ENCODE measurements around the gene HAO1.
"Not testable (repeated sequence)": the region's sequence is repeated elsewhere in the genome, so short reads cannot be mapped to it uniquely, and the experiment has no call there.

HAO1 gene

DNA sequence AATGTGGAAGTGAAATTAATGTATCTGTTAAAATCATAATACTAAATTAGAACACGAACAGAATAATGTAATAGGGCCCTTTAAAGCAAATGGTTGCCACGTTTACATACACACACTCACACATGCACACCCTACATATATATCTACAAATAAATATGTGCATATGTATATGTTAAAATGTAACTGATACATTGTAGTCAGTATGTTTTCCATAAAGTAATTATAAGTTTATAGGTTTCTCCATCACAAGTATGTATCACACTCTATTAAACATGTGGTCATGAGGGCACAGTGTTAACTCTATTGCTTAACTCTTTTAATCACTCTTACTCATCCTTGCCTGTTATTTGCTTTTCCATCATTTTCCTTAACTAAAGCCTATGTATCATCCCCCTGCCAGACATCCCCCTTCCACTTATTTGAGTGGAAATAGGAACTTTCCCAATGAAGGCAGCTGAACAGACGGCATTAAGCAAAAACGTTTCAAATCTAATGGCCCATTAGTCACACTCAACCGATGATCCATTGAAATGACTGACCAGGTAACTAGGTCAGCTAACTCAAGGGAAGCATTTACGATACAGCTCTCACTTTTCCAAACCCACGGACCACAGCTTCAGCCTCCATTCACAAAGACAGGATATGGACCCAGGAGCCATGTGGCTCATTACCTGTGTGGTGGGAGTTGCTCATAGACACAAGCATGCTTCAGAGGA lies 89.3 kb downstream of the HAO1 start:
- DNase-seq: no peak

GRCh38 chr20:7849675-7850074 lies 90.6 kb downstream of the HAO1 start:
- DNase-seq: no peak

DNA sequence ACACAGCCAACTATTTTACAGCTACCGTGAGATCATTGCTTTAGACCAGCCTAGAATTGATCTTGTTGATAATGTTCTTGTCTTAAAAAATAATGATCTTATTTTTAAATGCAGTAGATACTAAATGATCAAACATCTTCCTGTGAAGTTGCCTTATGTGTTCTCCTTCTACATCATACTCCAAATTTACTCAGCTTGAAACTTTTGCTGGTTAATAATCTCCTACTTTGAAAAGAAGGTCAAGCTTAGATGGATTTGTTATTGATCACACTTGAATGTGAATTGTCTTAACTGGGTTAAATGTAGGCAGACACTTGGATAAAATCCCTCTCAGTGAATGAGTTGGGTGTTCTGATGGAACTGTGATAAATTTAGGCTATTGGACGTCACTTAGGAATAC lies 91.9 kb downstream of the HAO1 start:
- no peak for DNase-seq

GRCh38 chr20:7843613-7844012 lies 96.6 kb downstream of the HAO1 start:
- no peak for DNase-seq

GRCh38 chr20:7841971-7842310 lies 98.3 kb downstream of the HAO1 start:
- peak; percentile 66 for DNase-seq

DNA sequence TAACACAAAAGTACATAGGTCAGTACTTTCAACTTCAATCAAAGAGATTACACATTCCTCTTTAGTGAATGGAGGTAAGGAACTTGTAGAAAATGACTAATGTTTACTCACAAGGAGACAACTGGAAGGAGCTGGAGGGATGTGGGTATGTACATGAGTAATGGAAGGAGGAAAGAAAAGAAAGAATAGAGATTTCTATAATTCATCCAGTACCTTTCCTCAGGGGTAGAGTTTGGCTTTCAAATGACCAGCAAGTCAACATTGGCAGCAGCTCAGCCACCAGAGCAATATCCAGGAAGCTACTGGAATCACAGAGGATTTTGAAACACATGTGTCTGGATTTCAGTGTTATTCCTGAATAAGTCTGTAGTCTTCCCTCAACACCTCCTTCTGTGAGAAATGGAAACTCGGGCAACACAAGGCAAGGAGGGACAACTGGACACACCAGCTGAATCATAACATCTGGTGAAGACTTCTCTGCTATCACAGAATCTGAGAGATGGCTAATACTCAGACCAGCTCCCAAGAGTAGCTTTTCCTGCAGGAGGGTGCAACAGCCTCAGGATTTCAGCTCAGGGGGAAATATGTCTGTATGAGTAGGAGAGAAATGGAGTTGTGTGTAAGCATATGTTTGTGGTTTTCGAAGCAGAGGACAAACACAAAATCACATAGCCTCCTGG lies 98.8 kb downstream of the HAO1 start:
- no peak for DNase-seq

DNA sequence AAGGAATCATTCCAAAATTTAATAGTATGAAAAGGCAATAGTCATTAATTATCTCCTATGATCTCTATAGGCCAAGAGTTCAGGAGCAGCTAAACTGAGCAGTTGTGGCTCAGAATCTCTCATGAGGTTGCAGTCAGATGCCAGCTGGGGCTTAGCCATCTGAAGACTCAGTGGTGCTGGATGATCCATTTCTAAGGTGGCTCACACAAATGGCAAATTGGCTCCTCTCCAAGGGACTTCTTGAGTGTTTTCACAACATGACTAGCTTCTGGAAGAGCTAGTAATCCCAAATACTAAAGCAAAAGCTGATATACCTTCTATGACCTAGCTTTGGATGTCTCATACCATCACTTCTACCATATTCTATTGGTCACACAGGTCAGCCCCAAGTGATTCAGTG lies 104.2 kb downstream of the HAO1 start:
- no peak for DNase-seq

GRCh38 chr20:7834441-7834840 lies 105.8 kb downstream of the HAO1 start:
- not testable (repeated sequence) for DNase-seq

All from amniotic stem cell (primary cell).